GM18499 (cell line): Measurements from ENCODE around the gene ZFPM1.
"Not testable (repeated sequence)": the region's sequence is repeated elsewhere in the genome, so short reads cannot be mapped to it uniquely, and the experiment has no call there.

ENCODE experiments used
- ATAC-seq: cut with Tn5 transposase; IDR thresholded peaks from one replicate; pipeline ENCODE4 v1.9.1; 2021; ENCODE audit warnings: moderate number of reproducible peaks; ENCODE audit not compliant: insufficient read depth, unreplicated experiment

ZFPM1 gene

DNA sequence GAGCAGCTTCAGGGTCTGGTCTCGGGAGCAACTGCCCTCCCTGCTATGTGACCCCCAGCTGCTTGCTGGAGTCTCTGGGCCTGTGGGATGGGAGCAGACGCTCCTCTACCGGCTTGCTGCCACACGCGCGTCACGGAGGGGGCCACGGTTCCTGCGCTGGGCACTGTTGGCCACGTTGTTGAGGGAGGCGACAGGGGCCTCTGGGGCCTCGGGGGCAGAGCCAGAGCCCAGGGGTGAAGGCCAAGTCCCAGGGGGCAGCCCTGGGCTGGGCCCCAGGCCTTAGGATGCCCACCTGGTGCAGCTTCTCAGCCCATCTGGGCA, 56.6 kb downstream of the ZFPM1 start:
- no peak for ATAC-seq

DNA sequence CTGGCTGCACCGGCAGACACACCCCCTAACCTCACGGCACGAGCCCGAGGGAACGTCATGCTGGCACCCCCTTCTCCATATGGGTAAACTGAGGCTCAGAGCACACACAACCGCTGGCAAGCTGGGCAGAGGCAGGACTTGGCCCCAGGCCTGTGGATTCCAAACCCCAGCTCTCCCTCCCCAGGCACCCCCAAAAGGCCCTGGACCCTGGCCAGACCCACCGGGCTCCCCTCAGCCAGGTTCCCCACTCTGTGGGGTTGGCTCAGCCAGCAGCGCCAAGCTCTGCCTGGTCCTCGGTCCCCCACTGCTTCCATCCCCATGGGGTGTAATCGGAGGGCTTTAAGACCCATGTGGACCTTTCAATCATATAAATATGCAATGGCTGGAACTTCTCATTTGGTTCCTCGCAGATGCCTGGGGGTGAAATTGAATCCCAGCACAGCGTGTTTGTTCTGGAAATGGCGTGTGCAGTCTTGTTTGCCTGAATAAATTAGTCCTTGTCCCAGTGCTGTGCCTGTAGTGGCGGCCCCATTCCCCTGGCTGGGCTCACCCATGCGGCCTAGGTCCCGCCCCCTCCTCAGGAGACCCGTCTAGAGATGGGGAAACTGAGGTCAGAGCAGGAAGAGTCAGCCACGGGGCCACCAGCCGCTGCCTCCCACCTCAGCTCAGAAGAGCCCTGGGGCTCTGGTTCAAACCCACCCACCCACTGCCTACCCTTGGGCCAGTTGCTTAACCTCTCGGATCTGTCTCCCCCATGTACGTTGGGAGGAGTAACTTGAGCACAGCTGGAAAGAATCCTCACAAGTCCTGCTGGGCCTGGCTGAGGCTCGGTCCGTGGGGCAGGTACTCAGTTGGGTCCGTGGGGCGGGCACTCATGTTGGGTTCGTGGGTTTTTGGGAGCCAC, 57.3 kb downstream of the ZFPM1 start:
- no peak for ATAC-seq

GRCh38 chr16:88511060-88511459, 58.0 kb downstream of the ZFPM1 start:
- no peak for ATAC-seq

GRCh38 chr16:88511906-88512305, 58.8 kb downstream of the ZFPM1 start:
- no peak for ATAC-seq

GRCh38 chr16:88512728-88513696, 59.9 kb downstream of the ZFPM1 start:
- ATAC-seq = no peak

GRCh38 chr16:88514070-88514469, 61.0 kb downstream of the ZFPM1 start:
- ATAC-seq = no peak

- no peak for ATAC-seq
Measured at GRCh38 chr16:88514526-88515232, 61.6 kb downstream of the ZFPM1 start.

GRCh38 chr16:88515371-88515770, 62.3 kb downstream of the ZFPM1 start:
- ATAC-seq = no peak

GRCh38 chr16:88515925-88516594, 63.0 kb downstream of the ZFPM1 start:
- no peak for ATAC-seq

DNA sequence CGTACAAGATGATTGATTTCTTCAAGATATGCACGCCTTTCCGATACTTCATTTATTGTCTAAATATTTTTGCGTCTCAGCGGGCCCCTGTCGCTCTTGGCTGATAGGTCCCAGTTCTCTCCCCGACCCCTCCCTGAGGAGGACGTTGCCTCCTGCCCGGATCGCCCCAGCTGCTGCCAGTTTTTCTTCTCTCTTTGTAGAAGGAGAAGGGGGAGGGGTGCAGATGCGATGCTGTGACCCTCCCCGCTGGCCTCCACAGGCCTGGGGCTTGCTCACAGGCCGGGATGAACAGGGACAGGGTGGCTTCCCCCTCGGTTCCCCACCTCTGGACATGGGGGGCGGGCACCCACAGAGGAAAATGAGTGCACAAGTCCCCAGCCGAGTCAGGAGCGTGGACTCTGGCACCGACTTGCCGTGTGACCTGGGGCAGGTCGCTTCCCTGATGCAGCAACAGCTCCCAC, 63.6 kb downstream of the ZFPM1 start:
- no peak for ATAC-seq

GRCh38 chr16:88517208-88517774, 64.2 kb downstream of the ZFPM1 start:
- ATAC-seq = not testable (repeated sequence)

GRCh38 chr16:88518411-88519111, 65.5 kb downstream of the ZFPM1 start:
- not testable (repeated sequence) for ATAC-seq

DNA sequence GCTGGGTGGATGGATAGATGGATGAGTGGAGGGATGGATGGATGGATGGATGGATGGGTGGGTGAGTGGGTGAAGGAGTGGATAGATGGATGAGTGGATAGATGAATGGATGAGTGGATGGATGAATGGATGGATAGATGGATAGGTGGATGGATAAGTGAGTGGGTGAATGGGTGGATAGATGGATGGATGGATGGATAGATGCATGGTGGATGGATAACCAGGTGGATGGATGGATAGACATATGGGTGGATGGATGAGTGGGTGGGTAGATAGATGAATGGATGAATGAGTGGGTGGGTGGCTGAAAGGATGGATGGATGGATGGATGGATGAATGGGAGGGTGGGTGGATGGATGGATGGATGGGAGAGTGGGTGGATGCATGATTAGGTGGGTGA, 66.2 kb downstream of the ZFPM1 start:
- ATAC-seq = no peak

DNA sequence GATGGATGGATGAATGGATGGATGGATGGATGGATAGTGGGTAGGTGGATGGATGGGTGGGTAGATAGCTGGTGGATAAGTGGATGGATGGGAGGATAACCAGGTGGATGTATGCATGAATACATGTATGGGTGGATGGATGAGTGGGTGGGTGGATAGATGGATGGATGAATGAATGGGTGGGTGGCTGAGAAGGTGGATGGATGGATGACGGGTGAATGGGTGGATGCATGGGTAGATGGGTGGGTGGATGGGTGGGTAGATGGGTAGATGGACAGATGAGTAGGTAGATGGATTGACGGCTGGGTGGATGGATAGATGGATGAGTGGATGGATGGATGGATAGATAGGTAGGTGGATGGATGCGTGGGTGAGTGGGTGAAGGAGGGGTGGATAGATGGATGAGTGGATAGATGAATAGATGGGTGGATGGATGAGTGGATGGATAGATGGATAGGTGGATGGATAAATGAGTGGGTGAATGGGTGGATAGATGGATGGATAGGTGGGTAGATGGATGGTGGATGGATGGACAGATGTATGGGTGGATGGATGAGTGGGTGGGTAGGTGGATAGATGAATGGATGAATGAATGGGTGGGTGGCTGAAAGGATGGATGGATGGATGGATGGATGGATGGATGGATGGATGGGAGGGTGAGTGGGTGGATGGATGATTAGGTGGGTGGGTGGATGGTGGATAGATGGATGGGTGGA, 67.0 kb downstream of the ZFPM1 start:
- ATAC-seq = no peak

GRCh38 chr16:88521674-88522073, 68.6 kb downstream of the ZFPM1 start:
- no peak for ATAC-seq

- ATAC-seq = no peak
Measured at GRCh38 chr16:88522276-88522949, 69.3 kb downstream of the ZFPM1 start.

DNA sequence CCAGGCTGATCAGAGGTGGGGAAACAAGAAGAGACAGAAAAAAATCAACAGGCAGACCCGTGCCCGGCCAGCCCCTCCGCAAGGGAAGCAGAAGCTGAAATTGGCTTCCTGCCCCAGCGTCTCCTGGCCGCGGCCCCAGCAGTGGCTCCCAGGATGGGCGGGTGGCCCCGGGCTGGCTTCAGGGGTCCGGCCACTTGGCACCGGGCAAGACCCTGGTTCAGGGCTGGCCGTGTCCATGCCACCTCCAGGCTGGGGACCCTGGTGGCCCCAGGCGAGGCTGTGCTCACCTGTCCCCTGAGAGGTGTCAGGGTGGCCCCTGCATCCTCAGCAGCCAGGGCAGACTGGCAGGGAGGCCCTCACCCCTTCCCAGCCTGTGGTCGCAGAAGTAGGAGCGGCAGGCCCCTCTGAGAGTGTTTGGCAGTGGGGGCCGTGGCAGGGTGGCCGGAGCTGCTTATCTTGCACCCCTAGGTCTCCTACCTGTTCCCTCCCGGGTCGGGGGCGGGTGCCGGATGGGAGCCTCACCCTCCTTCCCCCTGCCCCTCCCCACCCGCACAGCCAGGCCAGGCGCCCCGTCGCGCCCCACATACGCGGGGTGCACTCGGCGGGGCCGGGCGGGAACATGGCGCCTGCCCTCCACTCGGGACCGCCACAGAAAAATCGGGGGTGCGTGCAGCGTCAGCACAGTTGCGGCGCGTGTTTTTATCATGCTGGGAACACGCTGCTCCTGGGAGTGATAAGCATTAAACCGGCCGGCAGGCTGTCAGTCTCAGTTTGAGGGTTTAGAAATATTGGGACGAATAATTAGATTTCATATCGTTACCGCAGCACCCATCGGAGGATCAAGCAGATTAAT, 70.5 kb downstream of the ZFPM1 start:
- no peak for ATAC-seq
